Measurements from ENCODE around the gene OR52E6.

The OR52E6 gene

GRCh38 chr11:5865826-5866225 is 24.1 kb upstream of the OR52E6 start:
- no peak overlapping the region for H3K27ac ChIP-seq
- TF ChIP-seq CTCF (conservative IDR thresholded peaks at IDR 0.05) = no peak
- TF ChIP-seq ZFX (IDR thresholded peaks at IDR 0.05) = no peak

GRCh38 chr11:5857590-5857989 is 15.9 kb upstream of the OR52E6 start, which contains the start of gene OR52E8:
OR52E8 (minus strand) TSS chr11:5857690; CDS start chr11:5857690, 0 bp downstream.
- no peak for TF ChIP-seq ZFX (IDR thresholded peaks at IDR 0.05)
- TF ChIP-seq CTCF (conservative IDR thresholded peaks at IDR 0.05) = no peak
- no peak within 1 kb of the TSS for H3K27ac ChIP-seq

- TF ChIP-seq CTCF (conservative IDR thresholded peaks at IDR 0.05) (no peak), ZFX (IDR thresholded peaks at IDR 0.05) (no peak)
- H3K27ac ChIP-seq = no peak overlapping the region
These were observed 9.3 kb upstream of the OR52E6 start for GRCh38 chr11:5851002-5851401.

GRCh38 chr11:5847711-5848110 is 6.0 kb upstream of the OR52E6 start:
- H3K27ac ChIP-seq = no peak overlapping the region
- TF ChIP-seq CTCF (conservative IDR thresholded peaks at IDR 0.05) (no peak), ZFX (IDR thresholded peaks at IDR 0.05) (no peak)

GRCh38 chr11:5846701-5847100 is 5.0 kb upstream of the OR52E6 start:
- TF ChIP-seq CTCF (conservative IDR thresholded peaks at IDR 0.05) = no peak
- no peak for TF ChIP-seq ZFX (IDR thresholded peaks at IDR 0.05)
- H3K27ac ChIP-seq = no peak overlapping the region

GRCh38 chr11:5837695-5838094 is 4.0 kb downstream of the OR52E6 start:
- H3K27ac ChIP-seq = no peak overlapping the region
- no peak for TF ChIP-seq CTCF (conservative IDR thresholded peaks at IDR 0.05)
- no peak for TF ChIP-seq ZFX (IDR thresholded peaks at IDR 0.05)

DNA sequence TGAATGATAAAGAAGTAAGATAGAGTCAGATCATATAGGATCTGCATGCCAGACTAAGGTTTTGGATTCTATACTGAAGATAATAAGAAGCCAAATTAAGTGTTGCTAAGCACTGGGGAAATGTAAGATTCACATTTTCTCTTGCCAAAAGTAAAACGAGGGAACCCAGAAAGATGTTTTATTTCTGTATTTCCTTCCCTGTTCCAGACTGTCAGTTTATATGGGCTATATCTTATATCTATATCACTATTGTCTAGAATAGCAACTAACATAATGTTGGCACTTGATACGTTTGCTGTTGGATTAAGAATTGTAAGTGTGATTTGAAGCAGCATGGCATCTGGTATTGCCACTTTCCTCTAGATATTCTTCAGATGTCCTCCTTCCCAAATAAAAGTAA is 8.3 kb downstream of the OR52E6 start:
- no peak for TF ChIP-seq CTCF (conservative IDR thresholded peaks at IDR 0.05)
- TF ChIP-seq ZFX (IDR thresholded peaks at IDR 0.05) = no peak
- H3K27ac ChIP-seq = no peak overlapping the region
